Measurements from ENCODE around the gene SEMA4D.

DNA sequence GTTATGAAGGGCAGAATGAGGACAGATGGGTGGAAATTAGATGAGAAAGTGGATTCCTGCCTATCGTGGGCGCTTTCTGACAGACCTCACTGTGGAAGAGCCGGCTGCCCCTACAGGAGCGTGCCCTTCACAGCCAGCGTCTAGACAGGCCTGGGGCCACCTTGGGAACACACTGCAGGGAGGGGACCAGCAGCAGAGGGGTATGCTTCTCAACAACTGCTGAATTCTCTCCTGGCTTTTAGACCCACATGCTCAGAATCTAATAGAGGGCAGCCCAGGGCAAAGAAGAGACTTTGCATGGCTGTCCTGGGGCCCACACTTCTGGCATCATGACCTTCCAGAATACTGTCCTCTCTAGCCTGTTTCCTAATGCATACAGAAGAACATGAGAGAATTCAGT is 2.1 kb upstream of the SEMA4D start:
- no peak for TF ChIP-seq POLR2AphosphoS5 (IDR thresholded peaks at IDR 0.05)
- TF ChIP-seq, protein P1, sequence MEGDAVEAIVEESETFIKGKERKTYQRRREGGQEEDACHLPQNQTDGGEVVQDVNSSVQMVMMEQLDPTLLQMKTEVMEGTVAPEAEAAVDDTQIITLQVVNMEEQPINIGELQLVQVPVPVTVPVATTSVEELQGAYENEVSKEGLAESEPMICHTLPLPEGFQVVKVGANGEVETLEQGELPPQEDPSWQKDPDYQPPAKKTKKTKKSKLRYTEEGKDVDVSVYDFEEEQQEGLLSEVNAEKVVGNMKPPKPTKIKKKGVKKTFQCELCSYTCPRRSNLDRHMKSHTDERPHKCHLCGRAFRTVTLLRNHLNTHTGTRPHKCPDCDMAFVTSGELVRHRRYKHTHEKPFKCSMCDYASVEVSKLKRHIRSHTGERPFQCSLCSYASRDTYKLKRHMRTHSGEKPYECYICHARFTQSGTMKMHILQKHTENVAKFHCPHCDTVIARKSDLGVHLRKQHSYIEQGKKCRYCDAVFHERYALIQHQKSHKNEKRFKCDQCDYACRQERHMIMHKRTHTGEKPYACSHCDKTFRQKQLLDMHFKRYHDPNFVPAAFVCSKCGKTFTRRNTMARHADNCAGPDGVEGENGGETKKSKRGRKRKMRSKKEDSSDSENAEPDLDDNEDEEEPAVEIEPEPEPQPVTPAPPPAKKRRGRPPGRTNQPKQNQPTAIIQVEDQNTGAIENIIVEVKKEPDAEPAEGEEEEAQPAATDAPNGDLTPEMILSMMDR (IDR thresholded peaks at IDR 0.05) = no peak
